Mononuclear cell (primary cell): Measurements from ENCODE around the gene GRM8. TPM values are rescaled to one million over a fixed set of nuclear protein-coding genes. Genes with fewer than 3 reads are reported as not detected.

ENCODE experiments used
- H3K27me3 ChIP-seq: 2 replicates; pipeline ENCODE4 v1.6.0; 2011; ENCODE audit warnings: low read length, control low read depth; ENCODE audit not compliant: insufficient read depth
- H3K4me1 ChIP-seq: 2 replicates; pipeline ENCODE4 v1.5.1; 2011; ENCODE audit warnings: mild to moderate bottlenecking, low read length, control low read depth; ENCODE audit not compliant: insufficient read depth
- H3K4me3 ChIP-seq: 2 replicates; pipeline ENCODE4 v1.5.1; 2011; ENCODE audit warnings: mild to moderate bottlenecking, low read length, moderate library complexity
- H3K9me3 ChIP-seq: 2 replicates; pipeline ENCODE4 v1.5.1; 2011; ENCODE audit warnings: low read depth, mild to moderate bottlenecking, control low read depth, low read length
- total RNA-seq: library from RNA; depleted of rRNA; stranded (reverse); fragments of >200 nt; gene quantifications from one replicate; pipeline ENCODE4 v1.2.3, GENCODE V29; 2012

Gene GRM8
- total RNA-seq, 1 donor = not detected

DNA sequence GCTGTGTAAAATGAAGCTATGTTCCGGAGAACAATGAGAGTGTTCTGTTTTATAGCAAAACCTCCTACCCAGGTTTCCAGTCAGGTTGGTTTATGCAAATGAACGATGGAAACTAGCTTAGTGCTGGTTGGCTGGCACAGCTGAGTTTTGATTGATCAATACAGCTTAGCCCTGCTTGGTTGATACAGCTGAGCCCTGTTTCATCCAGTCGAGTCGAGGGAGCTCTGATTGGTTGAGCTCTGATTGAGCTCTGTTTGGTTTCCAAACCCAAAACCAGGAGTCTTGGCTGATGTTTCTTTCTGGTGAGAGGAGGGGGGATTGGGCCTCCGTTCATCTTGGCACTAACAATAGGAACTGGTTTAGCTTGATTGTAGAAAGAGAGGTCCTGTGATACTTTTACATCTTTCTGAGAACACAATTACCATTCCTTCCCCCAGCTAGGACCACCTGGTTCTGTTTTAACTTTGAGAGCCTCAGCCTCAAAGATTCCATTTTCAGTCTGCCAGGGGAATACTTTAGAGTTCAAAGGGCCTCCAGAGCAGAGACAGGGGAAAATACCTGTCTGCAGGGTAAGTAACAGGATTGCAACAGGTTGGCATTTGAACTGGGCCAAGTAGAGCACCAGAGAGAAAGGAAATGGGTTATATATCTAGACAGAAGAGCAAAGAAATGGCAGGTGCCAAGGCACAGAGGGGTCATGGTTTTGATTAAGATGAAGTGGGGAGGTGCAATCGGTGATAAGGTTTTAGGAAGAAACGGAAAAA is 210.9 kb downstream of the GRM8 start:
- Histone ChIP-seq H3K9me3 (no peaks in the 10 kb centered on the region), H3K4me1 (no peaks in the 10 kb centered on the region), H3K4me3 (no peak overlapping the region), H3K27me3 (no peaks in the 10 kb centered on the region)

DNA sequence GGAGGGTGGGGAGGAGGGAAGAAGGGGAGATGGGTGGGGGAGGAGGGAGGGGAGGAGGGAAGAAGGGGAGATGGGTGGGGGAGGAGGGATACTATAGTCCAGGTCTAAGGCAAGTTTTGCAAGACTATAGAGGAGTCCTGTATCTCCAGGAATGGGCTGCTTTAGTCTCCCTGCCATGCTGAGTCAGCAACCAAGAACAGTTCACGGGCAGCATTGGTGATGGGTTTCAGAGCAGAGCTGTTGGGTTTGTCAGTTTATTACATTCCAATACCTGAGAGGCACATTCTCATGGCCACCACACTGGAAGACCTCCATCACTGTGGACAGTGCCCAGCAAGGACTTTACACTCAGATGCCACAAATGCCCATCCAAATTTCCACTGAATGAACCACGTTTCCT is 212.7 kb downstream of the GRM8 start:
- H3K4me3 ChIP-seq = no peak overlapping the region
- H3K27me3 ChIP-seq = no peaks in the 10 kb centered on the region
- H3K4me1 ChIP-seq = no peaks in the 10 kb centered on the region
- no peaks in the 10 kb centered on the region for H3K9me3 ChIP-seq

GRCh38 chr7:127039541-127039940 is 213.2 kb downstream of the GRM8 start:
- Histone ChIP-seq H3K27me3 (no peaks in the 10 kb centered on the region), H3K9me3 (no peaks in the 10 kb centered on the region), H3K4me3 (no peak overlapping the region), H3K4me1 (no peaks in the 10 kb centered on the region)

DNA sequence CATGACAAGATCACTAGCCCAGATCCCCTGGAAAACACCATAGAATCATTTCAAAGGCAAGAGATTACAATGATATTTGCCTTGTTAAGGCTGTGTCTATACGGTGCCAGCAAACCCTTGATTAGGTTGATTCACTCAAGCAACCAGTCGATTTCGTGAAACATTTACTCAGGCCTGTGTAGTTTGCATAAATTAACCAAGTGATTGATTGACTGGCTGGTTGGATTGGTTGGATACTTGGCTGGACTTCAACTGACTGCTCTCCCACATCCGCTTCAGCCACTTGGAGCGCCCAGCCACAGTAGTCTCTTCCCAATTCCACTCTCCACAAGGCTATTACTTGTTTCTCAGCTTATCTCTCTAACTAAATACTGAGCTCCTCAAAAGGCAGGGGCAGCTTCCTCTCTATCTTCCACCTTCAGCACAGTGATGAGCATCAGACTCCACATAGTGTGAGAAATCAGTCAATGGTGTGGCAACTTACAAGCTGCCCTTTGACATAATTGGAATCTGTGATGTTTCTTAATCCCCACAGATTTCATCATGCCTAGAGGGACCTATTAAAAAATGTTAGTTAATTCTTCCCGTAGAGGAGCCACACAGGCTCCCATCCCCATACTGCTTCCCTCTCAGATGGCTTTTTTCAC is 217.4 kb downstream of the GRM8 start:
- Histone ChIP-seq H3K4me3 (no peak overlapping the region), H3K9me3 (no peaks in the 10 kb centered on the region), H3K27me3 (no peaks in the 10 kb centered on the region), H3K4me1 (no peaks in the 10 kb centered on the region)

GRCh38 chr7:127034186-127034806 is 218.4 kb downstream of the GRM8 start:
- Histone ChIP-seq H3K27me3 (no peaks in the 10 kb centered on the region), H3K4me1 (no peaks in the 10 kb centered on the region), H3K9me3 (no peaks in the 10 kb centered on the region), H3K4me3 (no peak overlapping the region)

DNA sequence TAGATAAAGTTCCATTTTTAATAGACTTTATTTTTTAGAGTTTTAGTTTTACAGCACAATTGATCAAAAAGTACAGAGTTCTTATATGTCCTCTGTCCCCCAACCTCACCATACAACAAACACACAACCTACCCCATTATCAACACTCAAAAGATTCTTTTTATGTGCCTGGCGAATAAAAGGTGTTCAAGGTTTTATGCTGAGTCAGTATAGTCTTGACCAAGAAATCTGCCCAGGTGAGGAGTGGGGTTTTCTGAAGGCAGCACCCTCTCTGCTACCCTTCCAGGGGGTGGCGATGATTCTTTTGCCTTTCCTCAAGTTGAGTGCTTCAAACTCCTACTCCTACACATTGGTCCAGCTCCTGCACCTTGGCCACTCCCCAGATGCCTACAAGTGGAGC is 222.9 kb downstream of the GRM8 start:
- Histone ChIP-seq H3K27me3 (no peaks in the 10 kb centered on the region), H3K9me3 (no peaks in the 10 kb centered on the region)

GRCh38 chr7:127021857-127022256 is 230.9 kb downstream of the GRM8 start:
- no peaks in the 10 kb centered on the region for H3K4me1 ChIP-seq

More for the DNA sequence above, 222.9 kb downstream of the GRM8 start:
- Histone ChIP-seq H3K4me1 (no peaks in the 10 kb centered on the region), H3K4me3 (no peak overlapping the region)

GRCh38 chr7:127021019-127021738 is 231.6 kb downstream of the GRM8 start:
- H3K4me3 ChIP-seq = no peak overlapping the region
- no peaks in the 10 kb centered on the region for H3K9me3 ChIP-seq

More at GRCh38 chr7:127021857-127022256, 230.9 kb downstream of the GRM8 start:
- Histone ChIP-seq H3K4me3 (no peak overlapping the region), H3K27me3 (no peaks in the 10 kb centered on the region), H3K9me3 (no peaks in the 10 kb centered on the region)

GRCh38 chr7:127018889-127019288 is 233.9 kb downstream of the GRM8 start:
- H3K9me3 ChIP-seq = no peaks in the 10 kb centered on the region
- no peaks in the 10 kb centered on the region for H3K27me3 ChIP-seq
- no peak overlapping the region for H3K4me3 ChIP-seq
- no peaks in the 10 kb centered on the region for H3K4me1 ChIP-seq

More at GRCh38 chr7:127021019-127021738, 231.6 kb downstream of the GRM8 start:
- no peaks in the 10 kb centered on the region for H3K27me3 ChIP-seq
- no peaks in the 10 kb centered on the region for H3K4me1 ChIP-seq

DNA sequence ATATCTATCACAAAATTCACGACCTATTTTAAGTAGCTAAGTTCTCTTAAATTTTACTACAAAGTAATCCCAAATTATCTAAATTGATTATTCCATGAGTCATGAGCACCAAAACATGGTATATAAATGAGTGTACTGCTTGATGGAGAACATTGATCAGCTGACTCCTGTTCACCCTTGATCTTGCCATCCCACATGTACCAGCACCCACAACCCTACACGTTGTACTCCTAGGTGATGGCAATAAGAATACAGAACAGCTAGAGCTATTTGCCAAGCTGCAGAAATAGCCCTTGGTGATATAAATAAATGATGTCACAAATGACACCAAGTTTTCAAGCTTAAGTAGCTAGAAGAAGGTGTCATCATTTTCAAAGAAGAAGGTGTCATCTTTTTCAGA is 235.5 kb downstream of the GRM8 start:
- H3K27me3 ChIP-seq = no peaks in the 10 kb centered on the region
- no peak overlapping the region for H3K4me3 ChIP-seq
- no peaks in the 10 kb centered on the region for H3K4me1 ChIP-seq
- H3K9me3 ChIP-seq = no peaks in the 10 kb centered on the region

DNA sequence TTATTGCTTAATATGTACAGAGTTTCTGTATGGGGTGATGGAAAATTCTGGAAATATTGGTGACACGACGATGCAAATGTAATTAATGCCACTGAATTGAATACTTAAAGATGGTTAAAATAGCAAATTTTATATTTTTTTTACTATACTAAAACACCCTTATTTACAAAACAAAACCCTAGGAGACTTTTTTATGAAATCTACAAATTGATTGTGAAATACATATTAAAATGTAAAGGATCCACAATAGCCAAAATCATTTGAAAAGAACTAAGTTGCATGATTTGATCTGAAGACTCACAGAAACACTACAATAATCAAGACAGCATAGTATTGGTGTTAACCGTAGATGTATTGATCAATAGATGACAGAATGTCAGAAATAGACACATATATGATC is 252.0 kb downstream of the GRM8 start:
- Histone ChIP-seq H3K27me3 (no peaks in the 10 kb centered on the region), H3K4me3 (no peak overlapping the region), H3K9me3 (no peaks in the 10 kb centered on the region), H3K4me1 (no peaks in the 10 kb centered on the region)

GRCh38 chr7:126996659-126997058 is 256.1 kb downstream of the GRM8 start:
- no peaks in the 10 kb centered on the region for H3K4me1 ChIP-seq
- no peaks in the 10 kb centered on the region for H3K9me3 ChIP-seq
- H3K4me3 ChIP-seq = no peak overlapping the region
- no peaks in the 10 kb centered on the region for H3K27me3 ChIP-seq

- no peaks in the 10 kb centered on the region for H3K9me3 ChIP-seq
- H3K4me3 ChIP-seq = no peak overlapping the region
- no peaks in the 10 kb centered on the region for H3K27me3 ChIP-seq
- no peaks in the 10 kb centered on the region for H3K4me1 ChIP-seq
These were observed 259.0 kb downstream of the GRM8 start for GRCh38 chr7:126993626-126994213.

GRCh38 chr7:126988022-126988421 is 264.7 kb downstream of the GRM8 start:
- no peak overlapping the region for H3K4me3 ChIP-seq
- H3K4me1 ChIP-seq = no peaks in the 10 kb centered on the region
- no peaks in the 10 kb centered on the region for H3K9me3 ChIP-seq
- H3K27me3 ChIP-seq = no peaks in the 10 kb centered on the region

GRCh38 chr7:126979722-126980121 is 273.0 kb downstream of the GRM8 start:
- H3K9me3 ChIP-seq = no peaks in the 10 kb centered on the region
- no peaks in the 10 kb centered on the region for H3K4me1 ChIP-seq
- H3K4me3 ChIP-seq = no peak overlapping the region
- no peaks in the 10 kb centered on the region for H3K27me3 ChIP-seq
